GM12865 (cell line): ENCODE measurements around the gene USP19.
A peak's percentile ranks its signal among the peaks of the same experiment; 100 is the strongest.

ENCODE experiments used
- DNase-seq: peaks from one replicate; pipeline ENCODE4 v3.0.0; 2010; ENCODE audit warnings: low read depth
- H3K4me3 ChIP-seq: 2 replicates; pipeline ENCODE4 v1.5.1; 2011; ENCODE audit warnings: mild to moderate bottlenecking, low read depth, low read length, control low read depth
- TF ChIP-seq, protein P1 (sequence below): IDR thresholded peaks from 2 replicates; pipeline ENCODE4 v1.5.1; 2011; ENCODE audit warnings: low read length, control low read depth, low read depth, inconsistent platforms; ENCODE audit not compliant: insufficient read depth; ENCODE audit errors: missing control alignments

Gene USP19

DNA sequence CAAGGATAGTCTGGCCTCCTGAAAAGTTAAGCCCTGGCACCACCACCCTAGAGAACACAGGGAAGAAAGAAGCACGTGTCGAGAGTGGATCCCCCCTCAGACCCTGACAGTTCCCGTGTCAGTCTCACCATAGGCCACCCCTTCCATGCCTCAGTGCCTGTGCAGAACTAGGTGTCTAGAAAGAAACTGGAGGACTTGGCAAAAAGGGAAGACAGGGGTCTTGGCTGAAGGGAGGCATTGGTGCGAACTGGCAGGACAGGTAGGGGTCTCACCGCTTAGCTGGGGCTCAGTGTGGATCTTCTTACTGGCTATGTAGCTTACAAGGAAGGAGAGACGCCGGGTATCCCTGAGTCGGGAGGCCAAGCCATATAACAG lies 16.6 kb downstream of the USP19 start:
- DNase-seq, result no peak
- H3K4me3 ChIP-seq, result peak overlapping the region; percentile 82
- TF ChIP-seq, protein P1, sequence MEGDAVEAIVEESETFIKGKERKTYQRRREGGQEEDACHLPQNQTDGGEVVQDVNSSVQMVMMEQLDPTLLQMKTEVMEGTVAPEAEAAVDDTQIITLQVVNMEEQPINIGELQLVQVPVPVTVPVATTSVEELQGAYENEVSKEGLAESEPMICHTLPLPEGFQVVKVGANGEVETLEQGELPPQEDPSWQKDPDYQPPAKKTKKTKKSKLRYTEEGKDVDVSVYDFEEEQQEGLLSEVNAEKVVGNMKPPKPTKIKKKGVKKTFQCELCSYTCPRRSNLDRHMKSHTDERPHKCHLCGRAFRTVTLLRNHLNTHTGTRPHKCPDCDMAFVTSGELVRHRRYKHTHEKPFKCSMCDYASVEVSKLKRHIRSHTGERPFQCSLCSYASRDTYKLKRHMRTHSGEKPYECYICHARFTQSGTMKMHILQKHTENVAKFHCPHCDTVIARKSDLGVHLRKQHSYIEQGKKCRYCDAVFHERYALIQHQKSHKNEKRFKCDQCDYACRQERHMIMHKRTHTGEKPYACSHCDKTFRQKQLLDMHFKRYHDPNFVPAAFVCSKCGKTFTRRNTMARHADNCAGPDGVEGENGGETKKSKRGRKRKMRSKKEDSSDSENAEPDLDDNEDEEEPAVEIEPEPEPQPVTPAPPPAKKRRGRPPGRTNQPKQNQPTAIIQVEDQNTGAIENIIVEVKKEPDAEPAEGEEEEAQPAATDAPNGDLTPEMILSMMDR, result no peak

DNA sequence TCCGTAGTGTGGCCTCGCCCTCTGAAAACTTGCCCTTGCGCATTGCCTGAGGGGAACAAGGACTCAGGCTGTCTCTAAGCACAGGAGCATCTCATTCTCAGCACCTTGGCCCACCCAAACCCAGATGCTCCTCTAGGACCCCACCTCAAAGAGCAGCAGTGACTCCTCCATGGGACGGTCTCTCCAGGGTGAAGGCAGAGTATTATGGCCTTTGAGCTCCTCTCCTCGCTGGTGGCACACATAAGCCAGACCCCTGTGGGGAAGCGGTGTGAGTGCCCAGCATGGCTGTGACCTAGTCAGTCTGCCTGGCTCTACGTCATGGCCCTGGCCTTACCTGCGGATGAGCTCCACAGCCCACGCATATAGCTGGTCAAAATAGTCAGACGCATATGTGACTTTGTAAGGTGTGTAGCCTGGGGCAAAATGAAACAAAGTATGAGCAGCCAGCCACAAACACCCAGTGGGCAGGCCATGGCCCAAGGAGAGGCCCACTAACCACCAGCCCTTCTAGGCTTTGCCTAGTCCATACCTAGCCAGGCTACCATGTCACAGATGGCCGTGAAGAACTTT lies 20.5 kb downstream of the USP19 start:
- DNase-seq, result no peak
- H3K4me3 ChIP-seq, result no peak overlapping the region
- TF ChIP-seq, protein P1, result no peak

DNA sequence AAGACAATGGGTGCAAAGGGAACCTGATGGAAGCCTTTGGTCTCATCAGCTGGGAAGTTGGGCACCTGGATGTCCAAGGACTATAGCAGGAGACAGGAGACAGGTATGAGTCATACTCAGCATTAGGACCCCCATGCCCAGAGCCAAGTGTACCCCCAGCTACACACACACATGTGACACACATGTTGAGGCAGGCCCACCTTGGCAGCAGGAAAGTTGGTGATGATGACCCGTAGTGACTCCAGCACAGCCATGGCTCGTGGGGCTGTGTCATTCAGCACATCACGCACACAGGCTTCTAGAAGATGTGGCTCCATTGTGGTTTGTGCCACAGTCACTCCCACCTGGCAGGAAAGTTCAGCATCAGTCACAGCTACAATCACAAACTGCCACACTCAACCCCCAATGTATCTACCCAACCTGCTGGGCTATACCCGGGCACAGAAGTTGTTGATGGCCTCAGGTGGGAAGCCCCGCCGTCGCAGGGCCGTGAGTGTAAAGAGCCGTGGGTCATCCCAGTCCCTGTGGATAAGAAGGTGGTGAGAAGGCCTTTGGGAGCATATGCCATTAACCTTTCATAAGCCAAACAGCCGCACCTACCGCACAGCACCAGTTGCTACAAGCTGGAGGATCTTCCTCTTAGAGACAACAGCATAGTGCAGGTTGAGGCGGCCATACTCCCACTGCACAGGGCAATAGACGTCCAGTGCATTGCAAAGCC lies 21.6 kb downstream of the USP19 start:
- no peak for DNase-seq
- no peak overlapping the region for H3K4me3 ChIP-seq
- TF ChIP-seq, protein P1, result no peak

DNA sequence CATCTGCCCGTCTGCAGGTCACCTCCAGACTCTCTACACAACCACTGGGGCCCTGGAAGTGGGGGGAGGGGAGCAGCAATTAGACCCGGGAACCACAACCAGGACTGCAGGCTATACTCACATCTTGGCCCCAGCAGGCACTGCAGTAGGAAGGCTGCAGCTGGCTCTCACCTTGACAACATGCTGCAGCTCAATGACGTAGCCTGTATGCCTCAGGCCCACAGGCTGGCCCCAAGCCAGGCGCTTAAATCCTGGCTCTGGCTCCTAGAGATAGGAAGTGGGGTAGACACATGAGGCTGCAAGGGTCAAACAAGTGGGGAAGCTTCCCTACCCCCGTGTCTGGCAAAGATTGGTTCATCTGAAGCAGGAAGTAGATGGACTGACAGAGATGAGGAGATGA lies 22.2 kb downstream of the USP19 start:
- TF ChIP-seq, protein P1, result no peak
- no peak for DNase-seq
- H3K4me3 ChIP-seq, result no peak overlapping the region

DNA sequence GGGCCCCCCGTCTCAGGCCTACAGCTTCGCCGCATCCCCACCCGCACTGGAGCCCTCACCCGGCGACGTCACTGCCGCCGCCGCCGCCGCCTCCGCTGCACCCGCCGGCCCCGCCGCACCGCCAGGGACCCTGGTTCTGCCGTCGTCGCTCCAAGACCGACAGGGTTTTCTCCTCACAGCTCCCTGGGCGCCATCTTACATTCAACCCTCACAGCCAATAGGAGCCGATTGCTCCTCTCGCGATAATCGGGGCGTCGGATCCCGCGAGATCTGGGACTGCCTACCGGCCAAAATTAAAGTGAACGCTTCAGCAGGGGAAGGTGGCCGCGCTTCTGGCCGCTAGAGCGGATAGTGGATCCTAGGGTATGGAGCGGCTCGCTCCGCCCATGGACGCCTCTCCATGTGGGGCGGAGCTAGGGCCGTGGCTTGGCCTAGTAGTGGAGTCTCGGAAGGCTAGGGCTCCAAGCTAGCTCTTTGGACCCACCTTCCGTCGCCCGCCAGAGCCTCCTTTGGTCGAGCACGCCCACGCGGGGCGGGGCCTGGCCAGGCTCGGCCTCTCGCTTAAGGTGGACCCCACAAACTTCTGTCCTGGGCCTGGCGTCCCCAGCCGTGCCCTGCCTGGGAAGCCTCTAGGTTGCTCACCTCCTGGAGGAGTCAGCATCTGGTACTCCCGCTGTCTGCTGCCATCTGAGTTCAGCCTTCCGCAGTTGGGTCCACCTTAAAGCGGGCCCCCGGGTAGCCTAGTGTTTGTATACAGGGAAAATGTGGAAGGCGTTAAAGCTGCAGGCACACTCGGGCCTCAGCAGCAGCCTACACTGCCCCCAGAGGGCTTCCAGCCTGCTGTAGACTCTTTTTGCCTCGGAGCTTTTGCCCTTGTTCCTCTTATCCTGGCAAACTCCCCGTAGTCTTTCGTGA lies 26.5 kb downstream of the USP19 start, which contains the start of gene QRICH1:
Gene QRICH1, minus strand, starts transcription at position 219 of the 915 bp plus-strand sequence. CDS start 17,054 bp downstream, outside the sequence.
- H3K4me3 ChIP-seq, result peak within 1 kb of the TSS; percentile 87
- peak; percentile 98 for DNase-seq
- TF ChIP-seq, protein P1, result peak; percentile 73

DNA sequence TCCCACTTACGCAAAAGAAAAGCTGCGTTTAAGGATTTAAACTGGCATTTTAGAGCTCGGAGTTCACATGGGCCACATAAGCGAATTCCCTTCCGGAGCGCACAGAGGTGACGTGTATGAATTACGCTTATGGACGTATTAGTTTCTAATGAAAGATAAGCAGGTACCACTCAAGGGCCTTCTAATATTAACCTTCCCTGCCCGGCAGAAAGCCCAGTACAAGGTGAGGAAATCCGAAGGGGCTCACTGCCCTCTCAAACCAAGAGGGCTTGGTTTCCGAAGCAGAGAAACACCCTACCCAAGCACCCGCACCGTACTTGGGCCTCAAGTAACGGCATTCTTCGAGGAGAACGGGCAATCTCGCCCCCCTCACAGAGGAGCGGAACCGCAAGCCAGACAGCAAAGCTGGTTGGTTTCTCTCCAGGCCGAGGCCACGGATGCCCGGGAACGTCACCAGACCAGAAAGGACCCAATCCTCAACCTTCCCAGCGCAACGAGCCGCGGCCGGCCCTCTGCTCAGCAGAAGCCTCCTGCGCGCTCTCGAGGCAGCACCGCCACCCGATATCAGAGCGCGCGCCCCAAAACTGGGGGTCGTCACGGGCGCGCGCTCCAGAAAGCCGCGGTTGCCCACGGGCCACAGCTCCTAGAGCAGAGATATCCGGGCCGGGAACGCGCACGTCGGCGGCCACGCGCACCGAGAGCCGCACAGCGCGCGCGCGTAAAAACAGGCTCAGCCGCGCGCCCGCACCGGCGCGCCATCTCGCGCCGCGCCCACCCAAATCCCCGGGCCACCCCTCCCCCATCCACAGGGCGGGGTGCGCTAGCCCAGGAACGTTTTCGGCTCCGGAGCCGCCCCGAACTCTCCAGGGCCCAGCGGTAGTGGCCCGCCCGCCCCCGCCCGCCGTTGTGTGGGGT lies 27.4 kb downstream of the USP19 start:
- TF ChIP-seq, protein P1, result no peak

More for the DNA sequence above, 27.4 kb downstream of the USP19 start:
- peak; percentile 92 for DNase-seq
- H3K4me3 ChIP-seq, result peak overlapping the region; percentile 87
